ENCODE data around the gene MOB3A.

The MOB3A gene

DNA sequence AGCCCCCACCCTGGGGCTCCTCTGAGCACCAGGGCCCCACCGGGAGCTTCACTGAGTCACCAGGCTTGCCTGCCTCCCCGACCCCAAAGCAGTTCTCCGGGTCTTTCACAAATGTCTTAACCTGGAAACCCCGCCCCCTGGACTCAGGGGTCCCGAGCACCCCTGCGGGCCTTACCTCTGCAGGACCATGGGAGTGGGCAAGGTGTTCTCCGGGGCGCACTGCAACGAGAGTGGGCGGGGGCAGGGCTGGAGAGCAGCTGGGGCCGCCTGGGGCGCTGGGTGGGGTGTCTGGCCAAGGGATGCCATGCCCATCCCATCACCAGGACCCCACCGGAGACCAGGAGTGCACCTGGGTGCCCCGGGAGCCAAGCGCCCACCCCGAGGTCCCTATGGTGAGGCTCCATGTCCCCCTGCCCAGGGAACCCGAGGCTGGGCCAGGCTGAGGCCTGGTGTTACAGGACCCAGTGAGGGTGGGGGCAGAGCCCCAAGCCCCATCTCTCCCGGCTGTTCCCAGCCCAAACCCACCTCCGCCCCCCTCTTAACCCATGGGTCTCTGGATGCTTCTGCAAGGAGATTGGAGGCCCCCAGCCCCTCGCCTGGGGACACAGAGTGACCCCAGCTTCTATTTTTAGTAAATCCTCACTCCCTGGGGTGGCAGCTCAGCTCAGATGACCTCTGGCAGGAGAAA, 56.0 kb downstream of the MOB3A start:
- Histone ChIP-seq H3K36me3 (ENCODE audit: insufficient read depth, low read length) (peaks cover 20% of the 10 kb centered on the region; the same call in 1 of the 2 replicates), H3K4me2 (ENCODE audit: low read depth, low read length, poor library complexity, severe bottlenecking) (no peak overlapping the region), H3K9me2 (replicated peaks; ENCODE audit: low read depth, low read length) (no peaks in the 10 kb centered on the region), H2AFZ (ENCODE audit: low read length) (no peak overlapping the region), H3F3A (ENCODE audit: low read depth) (peaks cover 8% of the 10 kb centered on the region; the same call in 1 of the 2 replicates), H3K9me3 (ENCODE audit: insufficient read depth, low read depth, low read length) (no peaks in the 10 kb centered on the region), H3K9ac (ENCODE audit: low read depth, low read length, poor library complexity, severe bottlenecking) (no peak overlapping the region), H3K4me3 (ENCODE audit: low read length, poor library complexity, severe bottlenecking) (no peak overlapping the region), H3K4me1 (ENCODE audit: insufficient read depth, low read length, poor library complexity, severe bottlenecking) (peaks cover 21% of the 10 kb centered on the region), H4K20me1 (ENCODE audit: insufficient read depth, low read length, poor library complexity, severe bottlenecking) (peaks cover 14% of the 10 kb centered on the region), H3K79me2 (ENCODE audit: insufficient read depth, low read length) (peaks cover 24% of the 10 kb centered on the region; the same call in 1 of the 2 replicates), H3K27me3 (ENCODE audit: insufficient read depth, low read length, poor library complexity, severe bottlenecking) (no peaks in the 10 kb centered on the region)
- TF ChIP-seq, protein P1, sequence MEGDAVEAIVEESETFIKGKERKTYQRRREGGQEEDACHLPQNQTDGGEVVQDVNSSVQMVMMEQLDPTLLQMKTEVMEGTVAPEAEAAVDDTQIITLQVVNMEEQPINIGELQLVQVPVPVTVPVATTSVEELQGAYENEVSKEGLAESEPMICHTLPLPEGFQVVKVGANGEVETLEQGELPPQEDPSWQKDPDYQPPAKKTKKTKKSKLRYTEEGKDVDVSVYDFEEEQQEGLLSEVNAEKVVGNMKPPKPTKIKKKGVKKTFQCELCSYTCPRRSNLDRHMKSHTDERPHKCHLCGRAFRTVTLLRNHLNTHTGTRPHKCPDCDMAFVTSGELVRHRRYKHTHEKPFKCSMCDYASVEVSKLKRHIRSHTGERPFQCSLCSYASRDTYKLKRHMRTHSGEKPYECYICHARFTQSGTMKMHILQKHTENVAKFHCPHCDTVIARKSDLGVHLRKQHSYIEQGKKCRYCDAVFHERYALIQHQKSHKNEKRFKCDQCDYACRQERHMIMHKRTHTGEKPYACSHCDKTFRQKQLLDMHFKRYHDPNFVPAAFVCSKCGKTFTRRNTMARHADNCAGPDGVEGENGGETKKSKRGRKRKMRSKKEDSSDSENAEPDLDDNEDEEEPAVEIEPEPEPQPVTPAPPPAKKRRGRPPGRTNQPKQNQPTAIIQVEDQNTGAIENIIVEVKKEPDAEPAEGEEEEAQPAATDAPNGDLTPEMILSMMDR (conservative IDR thresholded peaks at IDR 0.05; ENCODE audit: low read length): no peak
- TF ChIP-seq EZH2phosphoT487 (IDR thresholded peaks at IDR 0.05; ENCODE audit: borderline replicate concordance): no peak

DNA sequence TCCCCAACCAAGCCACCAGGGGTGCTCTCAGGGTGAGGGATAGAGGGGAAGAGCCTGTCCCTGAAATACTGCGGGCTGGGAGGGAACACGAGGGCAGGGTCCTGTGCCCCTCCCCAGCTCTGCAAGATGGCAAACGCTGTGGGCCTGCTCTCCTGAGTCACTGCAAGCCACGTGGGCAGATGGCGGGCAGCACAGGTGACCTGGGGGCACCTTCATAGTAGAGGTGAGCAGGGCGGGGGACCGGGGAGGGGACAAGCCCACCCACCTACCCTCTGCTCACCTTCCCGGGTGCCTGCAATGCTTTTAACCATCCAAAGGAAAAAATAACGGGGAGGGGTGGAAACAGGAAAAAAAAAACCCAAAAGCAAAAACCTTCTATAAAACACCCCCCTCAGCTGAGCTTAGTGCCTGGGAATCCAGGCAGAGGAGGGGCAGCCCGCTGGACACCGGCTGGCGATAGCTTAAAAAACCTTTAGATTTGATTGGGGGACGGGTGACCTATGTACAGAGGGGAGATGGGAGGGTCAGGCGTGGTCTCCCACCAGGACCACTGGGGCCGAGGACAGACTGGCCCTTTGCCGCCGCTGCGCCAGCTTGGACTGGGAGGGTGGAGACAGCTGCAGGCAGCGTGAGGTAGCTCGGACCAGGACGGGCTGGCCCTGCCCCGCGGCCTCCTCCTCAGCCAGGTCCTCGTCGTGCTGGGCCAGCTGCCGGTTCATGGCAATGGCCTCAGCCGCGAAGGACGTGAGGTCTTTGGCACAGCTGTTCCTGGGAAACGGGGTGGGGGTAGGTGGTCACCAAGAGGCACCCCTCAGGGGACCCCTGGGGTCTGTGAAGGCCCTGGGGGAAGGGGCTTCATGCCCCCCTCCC, 56.8 kb downstream of the MOB3A start:
- TF ChIP-seq EZH2phosphoT487 (IDR thresholded peaks at IDR 0.05; ENCODE audit: borderline replicate concordance): no peak
- TF ChIP-seq, protein P1 (conservative IDR thresholded peaks at IDR 0.05; ENCODE audit: low read length): no peak
- peaks cover 19% of the 10 kb centered on the region for H3K4me1 ChIP-seq (ENCODE audit: insufficient read depth, low read length, poor library complexity, severe bottlenecking)
- H3F3A ChIP-seq (ENCODE audit: low read depth): peaks cover 6% of the 10 kb centered on the region; the same call in 1 of the 2 replicates
- no peaks in the 10 kb centered on the region for H3K9me3 ChIP-seq (ENCODE audit: insufficient read depth, low read depth, low read length)
- peaks cover 20% of the 10 kb centered on the region; the same call in 1 of the 2 replicates for H3K79me2 ChIP-seq (ENCODE audit: insufficient read depth, low read length)
- no peaks in the 10 kb centered on the region for H3K27me3 ChIP-seq (ENCODE audit: insufficient read depth, low read length, poor library complexity, severe bottlenecking)
- H3K9ac ChIP-seq (ENCODE audit: low read depth, low read length, poor library complexity, severe bottlenecking): no peak overlapping the region
- H4K20me1 ChIP-seq (ENCODE audit: insufficient read depth, low read length, poor library complexity, severe bottlenecking): peaks cover 10% of the 10 kb centered on the region
- no peak overlapping the region for H2AFZ ChIP-seq (ENCODE audit: low read length)
- H3K36me3 ChIP-seq (ENCODE audit: insufficient read depth, low read length): peaks cover 20% of the 10 kb centered on the region; the same call in 1 of the 2 replicates
- H3K9me2 ChIP-seq (replicated peaks; ENCODE audit: low read depth, low read length): no peaks in the 10 kb centered on the region
- no peak overlapping the region for H3K4me3 ChIP-seq (ENCODE audit: low read length, poor library complexity, severe bottlenecking)
- no peak overlapping the region for H3K4me2 ChIP-seq (ENCODE audit: low read depth, low read length, poor library complexity, severe bottlenecking)

DNA sequence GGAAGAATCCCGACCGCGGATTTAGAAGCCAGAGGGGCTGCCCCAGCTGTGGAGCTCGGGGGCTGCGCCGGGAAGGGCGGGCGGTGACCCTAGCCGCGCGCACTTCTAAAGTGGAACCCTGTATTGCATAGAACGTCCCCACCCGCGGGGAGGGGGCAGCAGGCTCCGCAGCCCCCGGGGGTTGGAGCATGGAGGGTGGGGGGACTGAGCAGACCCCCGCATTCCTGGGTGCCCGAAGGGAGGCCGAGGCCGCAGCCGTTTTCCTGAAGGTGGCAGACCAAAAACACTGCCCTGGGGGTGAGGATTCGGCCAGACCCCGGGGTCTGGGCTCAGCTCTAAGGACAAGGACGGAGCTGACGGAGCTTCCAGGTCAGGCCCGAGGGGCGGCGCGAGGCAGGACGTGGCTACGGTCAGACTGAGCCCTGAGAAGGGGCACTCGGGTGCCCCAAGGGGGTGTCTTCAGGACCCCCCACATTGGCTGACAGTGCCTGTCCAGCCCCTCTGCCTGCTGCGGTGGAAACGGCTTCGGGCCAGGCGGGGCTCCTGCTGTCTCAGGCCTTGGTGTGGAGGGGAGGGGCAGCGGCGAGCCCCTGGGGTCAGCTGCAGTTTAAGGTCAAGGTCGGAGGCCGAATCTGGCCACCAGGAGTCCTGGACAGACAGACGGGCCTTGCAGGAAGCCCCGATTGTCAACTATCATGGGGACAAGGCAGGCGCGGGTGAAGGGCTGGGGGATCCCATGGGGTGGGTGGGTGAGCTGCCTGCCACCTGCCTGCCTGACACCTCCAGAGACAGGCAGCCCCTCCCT, 57.6 kb downstream of the MOB3A start:
- TF ChIP-seq, protein P1 (conservative IDR thresholded peaks at IDR 0.05; ENCODE audit: low read length): no peak
- no peak for TF ChIP-seq EZH2phosphoT487 (IDR thresholded peaks at IDR 0.05; ENCODE audit: borderline replicate concordance)
- Histone ChIP-seq H3K36me3 (ENCODE audit: insufficient read depth, low read length) (peaks cover 20% of the 10 kb centered on the region; the same call in 1 of the 2 replicates), H3K9ac (ENCODE audit: low read depth, low read length, poor library complexity, severe bottlenecking) (no peak overlapping the region)

More for the DNA sequence above, 57.6 kb downstream of the MOB3A start:
- Histone ChIP-seq H3K9me3 (ENCODE audit: insufficient read depth, low read depth, low read length) (no peaks in the 10 kb centered on the region), H3K79me2 (ENCODE audit: insufficient read depth, low read length) (peaks cover 20% of the 10 kb centered on the region; the same call in 1 of the 2 replicates), H3K4me3 (ENCODE audit: low read length, poor library complexity, severe bottlenecking) (no peak overlapping the region), H3K27me3 (ENCODE audit: insufficient read depth, low read length, poor library complexity, severe bottlenecking) (no peaks in the 10 kb centered on the region), H3K9me2 (replicated peaks; ENCODE audit: low read depth, low read length) (no peaks in the 10 kb centered on the region), H3F3A (ENCODE audit: low read depth) (peaks cover 6% of the 10 kb centered on the region; the same call in 1 of the 2 replicates), H2AFZ (ENCODE audit: low read length) (no peak overlapping the region), H3K4me1 (ENCODE audit: insufficient read depth, low read length, poor library complexity, severe bottlenecking) (peaks cover 18% of the 10 kb centered on the region), H4K20me1 (ENCODE audit: insufficient read depth, low read length, poor library complexity, severe bottlenecking) (peaks cover 10% of the 10 kb centered on the region), H3K4me2 (ENCODE audit: low read depth, low read length, poor library complexity, severe bottlenecking) (no peak overlapping the region)

All from Loucy (cell line).